ENCODE measurements around the gene PAK6. TPM values are rescaled to one million over a fixed set of nuclear protein-coding genes. Genes with fewer than 3 reads are reported as not detected.
A peak's percentile ranks its signal among the peaks of the same experiment; 100 is the strongest.

The PAK6 gene
- polyA plus RNA-seq, 3 donors, result 4.5 to 6.7 (median 6.1) TPM

- no peak for DNase-seq (ENCODE audit: extremely low read depth in 1 of 11, low read depth in 9 of 11, low spot score in 4 of 11)
Observed at GRCh38 chr15:40239693-40240618, 1.1 kb downstream of the PAK6 start.

- no peak for DNase-seq (ENCODE audit: extremely low read depth in 1 of 11, low read depth in 9 of 11, low spot score in 4 of 11)
Observed at GRCh38 chr15:40240619-40241221, 1.9 kb downstream of the PAK6 start.

- DNase-seq (ENCODE audit: extremely low read depth in 1 of 11, low read depth in 9 of 11, low spot score in 4 of 11), result no peak
Observed at GRCh38 chr15:40241269-40242212, 2.7 kb downstream of the PAK6 start.

GRCh38 chr15:40242213-40242599 lies 3.3 kb downstream of the PAK6 start:
- no peak for DNase-seq (ENCODE audit: extremely low read depth in 1 of 11, low read depth in 9 of 11, low spot score in 4 of 11)

GRCh38 chr15:40242601-40243000 lies 3.7 kb downstream of the PAK6 start:
- no peak for DNase-seq (ENCODE audit: extremely low read depth in 1 of 11, low read depth in 9 of 11, low spot score in 4 of 11)

GRCh38 chr15:40243126-40243810 lies 4.4 kb downstream of the PAK6 start:
- DNase-seq (ENCODE audit: extremely low read depth in 1 of 11, low read depth in 9 of 11, low spot score in 4 of 11), result no peak

GRCh38 chr15:40244961-40245523 lies 6.2 kb downstream of the PAK6 start:
- peak in 4 of 11 donors; percentile 22 to 56 (median 39) for DNase-seq (ENCODE audit: extremely low read depth in 1 of 11, low read depth in 9 of 11, low spot score in 4 of 11)

GRCh38 chr15:40245666-40246450 lies 7.0 kb downstream of the PAK6 start:
- DNase-seq (ENCODE audit: extremely low read depth in 1 of 11, low read depth in 9 of 11, low spot score in 4 of 11), result no peak

GRCh38 chr15:40246496-40247280 lies 7.8 kb downstream of the PAK6 start:
- DNase-seq (ENCODE audit: extremely low read depth in 1 of 11, low read depth in 9 of 11, low spot score in 4 of 11), result no peak

- no peak for DNase-seq (ENCODE audit: extremely low read depth in 1 of 11, low read depth in 9 of 11, low spot score in 4 of 11)
Observed at GRCh38 chr15:40247406-40247971, 8.6 kb downstream of the PAK6 start.

- DNase-seq (ENCODE audit: extremely low read depth in 1 of 11, low read depth in 9 of 11, low spot score in 4 of 11), result no peak
Observed at GRCh38 chr15:40248006-40248783, 9.3 kb downstream of the PAK6 start.

GRCh38 chr15:40249477-40250303 lies 10.8 kb downstream of the PAK6 start:
- no peak for DNase-seq (ENCODE audit: extremely low read depth in 1 of 11, low read depth in 9 of 11, low spot score in 4 of 11)

GRCh38 chr15:40250304-40250656 lies 11.4 kb downstream of the PAK6 start:
- no peak for DNase-seq (ENCODE audit: extremely low read depth in 1 of 11, low read depth in 9 of 11, low spot score in 4 of 11)

- DNase-seq (ENCODE audit: extremely low read depth in 1 of 11, low read depth in 9 of 11, low spot score in 4 of 11), result no peak
Observed at GRCh38 chr15:40250771-40251483, 12.1 kb downstream of the PAK6 start.

Data from renal cortex interstitium (tissue), 11 donors.